Measurements from ENCODE around the gene RPL10A. TPM values are rescaled to one million over a fixed set of nuclear protein-coding genes. Genes with fewer than 3 reads are reported as not detected.

RPL10A gene
- total RNA-seq, 4 donors from 2014 or later = 323 to 991 (median 649) TPM

DNA sequence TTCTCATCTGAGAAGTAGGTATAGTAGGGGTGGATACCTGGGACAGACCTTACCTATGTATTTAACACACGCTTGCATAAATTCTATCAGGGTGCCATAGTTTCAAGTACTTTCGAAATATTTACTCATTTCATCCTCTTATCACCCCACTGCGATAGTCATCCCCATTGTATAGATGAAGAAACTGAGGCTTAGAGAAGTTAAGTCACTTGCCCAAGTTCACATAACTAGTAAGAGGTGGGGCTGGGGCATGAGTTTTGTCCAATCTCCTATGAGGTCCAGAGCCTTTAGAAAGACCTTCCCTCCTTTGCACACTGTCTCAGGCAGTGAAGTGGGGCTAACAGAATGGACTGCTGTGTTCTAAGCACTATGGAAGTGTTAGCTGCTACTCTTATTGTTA, 38.3 kb downstream of the RPL10A start:
- no peaks in the 10 kb centered on the region for H3K9me3 ChIP-seq
- intact Hi-C loops (cut with DNase I; ENCODE audit: low total_unique reads) = no loop called here
- no peak for TF ChIP-seq EP300 (IDR thresholded peaks at IDR 0.05; ENCODE audit: low read depth)
- no peak for TF ChIP-seq POLR2AphosphoS5 (IDR thresholded peaks at IDR 0.05)
- no peak for TF ChIP-seq POLR2A (IDR thresholded peaks at IDR 0.05)
- TF ChIP-seq, protein P1, sequence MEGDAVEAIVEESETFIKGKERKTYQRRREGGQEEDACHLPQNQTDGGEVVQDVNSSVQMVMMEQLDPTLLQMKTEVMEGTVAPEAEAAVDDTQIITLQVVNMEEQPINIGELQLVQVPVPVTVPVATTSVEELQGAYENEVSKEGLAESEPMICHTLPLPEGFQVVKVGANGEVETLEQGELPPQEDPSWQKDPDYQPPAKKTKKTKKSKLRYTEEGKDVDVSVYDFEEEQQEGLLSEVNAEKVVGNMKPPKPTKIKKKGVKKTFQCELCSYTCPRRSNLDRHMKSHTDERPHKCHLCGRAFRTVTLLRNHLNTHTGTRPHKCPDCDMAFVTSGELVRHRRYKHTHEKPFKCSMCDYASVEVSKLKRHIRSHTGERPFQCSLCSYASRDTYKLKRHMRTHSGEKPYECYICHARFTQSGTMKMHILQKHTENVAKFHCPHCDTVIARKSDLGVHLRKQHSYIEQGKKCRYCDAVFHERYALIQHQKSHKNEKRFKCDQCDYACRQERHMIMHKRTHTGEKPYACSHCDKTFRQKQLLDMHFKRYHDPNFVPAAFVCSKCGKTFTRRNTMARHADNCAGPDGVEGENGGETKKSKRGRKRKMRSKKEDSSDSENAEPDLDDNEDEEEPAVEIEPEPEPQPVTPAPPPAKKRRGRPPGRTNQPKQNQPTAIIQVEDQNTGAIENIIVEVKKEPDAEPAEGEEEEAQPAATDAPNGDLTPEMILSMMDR (IDR thresholded peaks at IDR 0.05) = no peak
- no peaks in the 10 kb centered on the region for H3K36me3 ChIP-seq
- no peak for DNase-seq
- H3K27me3 ChIP-seq = peaks cover 54% of the 10 kb centered on the region
- peaks cover 0 to under 1% (median 0%) of the 10 kb centered on the region in 4 donors for H3K4me1 ChIP-seq
- in situ Hi-C loops (cut with MboI; ENCODE audit: low pct_ligation_motif_present in 1 of 4, low pct_unique_long_range_greater_than_20kb in 1 of 4, low sequenced_read_pairs in 3 of 4) = no loop called here
- 89 to 97% methylated on average over 3 of the region's 3 CpGs for WGBS, 2 donors (ENCODE audit: low coverage in 1 of 2)
- H3K4me3 ChIP-seq = no peak overlapping the region
- no peak overlapping the region for H3K27ac ChIP-seq

DNA sequence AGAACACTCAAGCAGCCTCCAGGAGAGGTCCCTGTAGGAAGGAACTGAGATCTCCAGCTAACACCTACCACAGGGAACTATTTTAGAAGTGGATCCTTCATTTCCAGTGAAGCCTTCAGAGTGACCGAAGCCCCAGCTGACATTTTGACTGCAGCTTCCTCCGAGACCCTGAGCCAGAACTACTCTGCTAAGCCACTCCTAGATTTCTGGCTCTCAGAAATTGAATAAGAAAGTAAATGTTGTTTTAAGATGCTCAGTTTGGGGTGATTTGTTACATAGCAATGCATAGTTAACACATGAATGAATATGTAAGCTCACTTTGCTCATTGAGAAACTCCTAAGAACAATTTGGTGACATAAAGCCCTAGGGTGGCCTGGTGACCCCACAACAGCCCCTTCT, 39.0 kb downstream of the RPL10A start:
- no peak for DNase-seq
- no peak overlapping the region for H3K4me3 ChIP-seq
- H3K4me1 ChIP-seq = peaks cover 0 to 7% (median 3%) of the 10 kb centered on the region in 4 donors
- 91% methylated on average over 2 of the region's 2 CpGs; no CpG with 5 or more reads in 1 of the 2 donors for WGBS, 2 donors (ENCODE audit: low coverage in 1 of 2)
- in situ Hi-C loops (cut with MboI; ENCODE audit: low pct_ligation_motif_present in 1 of 4, low pct_unique_long_range_greater_than_20kb in 1 of 4, low sequenced_read_pairs in 3 of 4) = no loop called here
- H3K36me3 ChIP-seq = no peaks in the 10 kb centered on the region
- no peaks in the 10 kb centered on the region for H3K9me3 ChIP-seq
- TF ChIP-seq POLR2AphosphoS5 (IDR thresholded peaks at IDR 0.05) (no peak), POLR2A (IDR thresholded peaks at IDR 0.05) (no peak), EP300 (IDR thresholded peaks at IDR 0.05; ENCODE audit: low read depth) (no peak)
- TF ChIP-seq, protein P1 (IDR thresholded peaks at IDR 0.05) = no peak
- intact Hi-C loops (cut with DNase I; ENCODE audit: low total_unique reads) = no loop called here
- H3K27ac ChIP-seq = no peak overlapping the region
- H3K27me3 ChIP-seq = peaks cover 61% of the 10 kb centered on the region

GRCh38 chr6:35508027-35508426, 39.8 kb downstream of the RPL10A start:
- Histone ChIP-seq H3K36me3 (no peaks in the 10 kb centered on the region), H3K4me3 (no peak overlapping the region), H3K27ac (no peak overlapping the region), H3K27me3 (peaks cover 69% of the 10 kb centered on the region), H3K4me1 (peaks cover 0 to 7% (median 3%) of the 10 kb centered on the region in 4 donors), H3K9me3 (no peaks in the 10 kb centered on the region)
- no peak for DNase-seq
- intact Hi-C loops (cut with DNase I; ENCODE audit: low total_unique reads) (no loop called here), in situ Hi-C loops (cut with MboI; ENCODE audit: low pct_ligation_motif_present in 1 of 4, low pct_unique_long_range_greater_than_20kb in 1 of 4, low sequenced_read_pairs in 3 of 4) (no loop called here)
- 60 to 64% methylated on average over 1 to 2 of the region's 2 CpGs for WGBS, 2 donors (ENCODE audit: low coverage in 1 of 2)
- TF ChIP-seq POLR2AphosphoS5 (IDR thresholded peaks at IDR 0.05) (no peak), EP300 (IDR thresholded peaks at IDR 0.05; ENCODE audit: low read depth) (no peak), POLR2A (IDR thresholded peaks at IDR 0.05) (no peak)
- TF ChIP-seq, protein P1 (IDR thresholded peaks at IDR 0.05) = no peak

DNA sequence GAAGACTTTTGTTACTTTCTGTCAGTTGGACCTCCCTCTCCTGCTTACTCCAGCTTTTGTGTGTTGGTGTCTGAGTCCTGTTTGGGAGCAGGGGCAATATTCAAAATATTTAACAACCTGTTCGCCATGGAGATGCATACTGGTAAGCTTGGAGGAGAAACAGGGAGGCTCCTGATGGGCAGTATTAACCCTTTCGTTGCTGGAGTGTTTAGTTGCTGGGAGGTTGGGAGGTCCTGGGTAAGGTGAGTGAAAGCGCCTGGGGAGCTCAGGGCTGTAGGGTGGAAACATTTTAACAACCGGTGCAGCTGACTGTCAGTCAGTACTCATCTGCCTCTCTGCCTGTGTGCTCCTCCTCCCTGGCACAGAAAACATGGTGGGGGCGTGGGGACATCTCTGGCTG, 40.3 kb downstream of the RPL10A start:
- intact Hi-C loops (cut with DNase I; ENCODE audit: low total_unique reads) (no loop called here), in situ Hi-C loops (cut with MboI; ENCODE audit: low pct_ligation_motif_present in 1 of 4, low pct_unique_long_range_greater_than_20kb in 1 of 4, low sequenced_read_pairs in 3 of 4) (no loop called here)
- Histone ChIP-seq H3K9me3 (no peaks in the 10 kb centered on the region), H3K27me3 (peaks cover 67% of the 10 kb centered on the region), H3K36me3 (no peaks in the 10 kb centered on the region), H3K27ac (no peak overlapping the region), H3K4me3 (no peak overlapping the region), H3K4me1 (peaks cover 0 to 7% (median 3%) of the 10 kb centered on the region in 4 donors)
- TF ChIP-seq, protein P1 (IDR thresholded peaks at IDR 0.05) = no peak
- no peak for TF ChIP-seq POLR2AphosphoS5 (IDR thresholded peaks at IDR 0.05)
- TF ChIP-seq POLR2A (IDR thresholded peaks at IDR 0.05) = no peak
- no peak for TF ChIP-seq EP300 (IDR thresholded peaks at IDR 0.05; ENCODE audit: low read depth)
- DNase-seq = no peak
- WGBS, 2 donors (ENCODE audit: low coverage in 1 of 2) = 58 to 67% methylated on average over 4 to 5 of the region's 5 CpGs

Data from transverse colon (tissue), 4 donors.